WTC11 (cell line): ENCODE data around the gene C3. TPM values are rescaled to one million over a fixed set of nuclear protein-coding genes. Genes with fewer than 3 reads are reported as not detected.
"Not testable (repeated sequence)": the region's sequence is repeated elsewhere in the genome, so short reads cannot be mapped to it uniquely, and the experiment has no call there.

Source experiments
- ATAC-seq: fragments of 200-7000 bp; cut with Tn5 transposase; 2 replicates; pipeline ENCODE4 v1.10.0; 2021; ENCODE audit warnings: mild to moderate bottlenecking, moderate library complexity
- CTCF ChIA-PET: fragments of 300-600 bp; sonication (Branson Sonifier 250); formaldehyde crosslinking; loops from one replicate; lab custom pipeline; 2021; ENCODE audit warnings: antibody characterized with exemption; lab: Charles Lee
- POLR2A ChIA-PET: fragments of 350-600 bp; sonication (Branson Sonifier 250); formaldehyde crosslinking; loops from one replicate; lab custom pipeline; 2021; ENCODE audit warnings: antibody characterized with exemption; lab: Charles Lee
- DNase-seq: peaks from one replicate; pipeline ENCODE4 v3.0.0; 2021; ENCODE audit warnings: low spot score
- H3K27ac Mint-ChIP-seq: 2 replicates; pipeline ENCODE4 v1.8.0; 2021; ENCODE audit warnings: mixed read lengths
- H3K27me3 Mint-ChIP-seq: 2 replicates; pipeline ENCODE4 v1.8.0; 2021; ENCODE audit warnings: low read depth, mild to moderate bottlenecking, moderate library complexity, mixed read lengths
- H3K36me3 Mint-ChIP-seq: 2 replicates; pipeline ENCODE4 v1.8.0; 2021; ENCODE audit warnings: mixed read lengths
- H3K4me1 Mint-ChIP-seq: 2 replicates; pipeline ENCODE4 v1.8.0; 2022; ENCODE audit warnings: mixed read lengths
- H3K4me3 Mint-ChIP-seq: 2 replicates; pipeline ENCODE4 v1.8.0; 2021; ENCODE audit warnings: mild to moderate bottlenecking, moderate library complexity, mixed read lengths
- H3K9me3 Mint-ChIP-seq: 2 replicates; pipeline ENCODE4 v1.8.0; 2021; ENCODE audit warnings: mixed read lengths
- ATF6 ChIP-seq: sonication (generic); formaldehyde crosslinking; IDR thresholded peaks from 2 replicates; pipeline ENCODE4 v1.8.1; 2023; ENCODE audit warnings: mild to moderate bottlenecking, missing genetic modification reagents
- CREB1 ChIP-seq: sonication (generic); formaldehyde crosslinking; IDR thresholded peaks from 2 replicates; pipeline ENCODE4 v1.8.0; 2023; ENCODE audit warnings: mild to moderate bottlenecking, missing genetic modification reagents
- ELF4 ChIP-seq: sonication (generic); formaldehyde crosslinking; IDR thresholded peaks from 2 replicates; pipeline ENCODE4 v1.8.1; 2022; ENCODE audit warnings: low read depth, mild to moderate bottlenecking, moderate library complexity, missing genetic modification reagents
- FOXK1 ChIP-seq: sonication (generic); formaldehyde crosslinking; IDR thresholded peaks from 2 replicates; pipeline ENCODE4 v1.8.0; 2022; ENCODE audit warnings: mild to moderate bottlenecking, moderate library complexity, missing genetic modification reagents
- FOXP1 ChIP-seq: sonication (generic); formaldehyde crosslinking; IDR thresholded peaks from 2 replicates; pipeline ENCODE4 v1.8.0; 2022; ENCODE audit warnings: missing genetic modification reagents, mild to moderate bottlenecking, moderate library complexity, borderline replicate concordance
- MAX ChIP-seq: sonication (generic); formaldehyde crosslinking; IDR thresholded peaks from 2 replicates; pipeline ENCODE4 v1.8.0; 2022; ENCODE audit warnings: mild to moderate bottlenecking, missing genetic modification reagents
- MXD4 ChIP-seq: fragments of 250-450 bp; sonication (Bioruptor Pico); IDR thresholded peaks from 2 replicates; pipeline ENCODE4 v1.8.0; 2021; ENCODE audit warnings: mild to moderate bottlenecking, moderate library complexity, borderline replicate concordance
- NFE2L1 ChIP-seq: sonication (generic); formaldehyde crosslinking; IDR thresholded peaks from 2 replicates; pipeline ENCODE4 v1.8.1; 2023; ENCODE audit warnings: missing genetic modification reagents
- NR3C1 ChIP-seq: sonication (generic); formaldehyde crosslinking; conservative IDR thresholded peaks from 2 replicates; pipeline ENCODE4 v1.8.1; 2023; ENCODE audit warnings: low read depth, mild to moderate bottlenecking, missing genetic modification reagents
- STAT6 ChIP-seq: sonication (generic); formaldehyde crosslinking; conservative IDR thresholded peaks from 2 replicates; pipeline ENCODE4 v1.8.1; 2023; ENCODE audit warnings: mild to moderate bottlenecking, low read depth, missing genetic modification reagents, moderate library complexity
- ZNF121 ChIP-seq: sonication (generic); formaldehyde crosslinking; IDR thresholded peaks from 2 replicates; pipeline ENCODE4 v1.8.0; 2023; ENCODE audit warnings: missing genetic modification reagents
- ZNF219 ChIP-seq: sonication (generic); formaldehyde crosslinking; IDR thresholded peaks from 2 replicates; pipeline ENCODE4 v1.8.0; 2023; ENCODE audit warnings: missing genetic modification reagents, mild to moderate bottlenecking, borderline replicate concordance
- ZNF232 ChIP-seq: sonication (generic); formaldehyde crosslinking; IDR thresholded peaks from 2 replicates; pipeline ENCODE4 v1.8.0; 2022; ENCODE audit warnings: mild to moderate bottlenecking, missing genetic modification reagents
- ZNF263 ChIP-seq: sonication (generic); formaldehyde crosslinking; IDR thresholded peaks from 2 replicates; pipeline ENCODE4 v1.8.1; 2022; ENCODE audit warnings: low read depth, mild to moderate bottlenecking, moderate library complexity, missing genetic modification reagents
- ZNF281 ChIP-seq: sonication (generic); formaldehyde crosslinking; IDR thresholded peaks from 2 replicates; pipeline ENCODE4 v1.8.0; 2023; ENCODE audit warnings: mild to moderate bottlenecking, missing genetic modification reagents
- ZNF512 ChIP-seq: sonication (generic); formaldehyde crosslinking; IDR thresholded peaks from 2 replicates; pipeline ENCODE4 v1.8.1; 2022; ENCODE audit warnings: missing genetic modification reagents, borderline replicate concordance
- ZNF532 ChIP-seq: fragments of 250-450 bp; sonication (Bioruptor Pico); IDR thresholded peaks from 2 replicates; pipeline ENCODE4 v1.9.0; 2021; ENCODE audit warnings: mild to moderate bottlenecking, borderline replicate concordance
- total RNA-seq: library from RNA; stranded (reverse); gene quantifications from 3 replicates; pipeline ENCODE4 v1.2.3, GENCODE V29; 2021

C3 gene
- total RNA-seq, 1 experiment from 2014 or later: 7.0 TPM

GRCh38 chr19:6709549-6709948 is 10.9 kb downstream of the C3 start:
- Mint-ChIP-seq H3K27ac (no peak overlapping the region), H3K4me1 (peaks cover 13% of the 10 kb centered on the region), H3K9me3 (no peaks in the 10 kb centered on the region), H3K27me3 (peaks cover 40% of the 10 kb centered on the region), H3K36me3 (no peaks in the 10 kb centered on the region), H3K4me3 (peak overlapping the region; percentile 31; the same call in 1 of the 2 replicates)
- TF ChIP-seq ATF6 (no peak), FOXP1 (CRISPR knock-in tag) (no peak), ZNF219 (CRISPR knock-in tag) (no peak), ZNF532 (CRISPR knock-in tag) (no peak), NR3C1 (CRISPR knock-in tag) (no peak), MXD4 (CRISPR knock-in tag) (no peak), ELF4 (no peak), ZNF121 (CRISPR knock-in tag) (no peak), STAT6 (no peak)
- CTCF ChIA-PET: interaction anchor here (0.6 to 0.7 kb wide), 3 partner anchors 60 to 193 kb away, joined by 3 to 5 read pairs (median 3); no protein-coding TSS in a partner anchor
- POLR2A ChIA-PET: no interaction called here
- DNase-seq: no peak
- no peak for ATAC-seq

- Mint-ChIP-seq H3K27me3 (peaks cover 40% of the 10 kb centered on the region), H3K4me1 (peaks cover 13% of the 10 kb centered on the region)
- ATAC-seq, POLR2A ChIA-PET, H3K27ac Mint-ChIP-seq, DNase-seq, H3K36me3 Mint-ChIP-seq, H3K9me3 Mint-ChIP-seq, H3K4me3 Mint-ChIP-seq: not testable (repeated sequence)
- CTCF ChIA-PET: interaction anchor here (0.7 kb wide), 2 partner anchors 155 to 192 kb away, joined by 3 read pairs; no protein-coding TSS in a partner anchor
Observed at GRCh38 chr19:6708913-6709312, 11.5 kb downstream of the C3 start.

- Mint-ChIP-seq H3K9me3 (no peaks in the 10 kb centered on the region), H3K4me1 (peaks cover 13% of the 10 kb centered on the region)
- CTCF ChIA-PET: no interaction called here
- TF ChIP-seq NFE2L1: no peak
- no peak for TF ChIP-seq ZNF512 (CRISPR knock-in tag)
- no peak for TF ChIP-seq FOXK1 (CRISPR knock-in tag)
- TF ChIP-seq ZNF232 (CRISPR knock-in tag): no peak
- TF ChIP-seq ZNF263 (CRISPR knock-in tag): no peak
- TF ChIP-seq MAX: no peak
- TF ChIP-seq ZNF281: no peak
- TF ChIP-seq CREB1 (CRISPR knock-in tag): no peak
Observed at GRCh38 chr19:6708346-6708745, 12.1 kb downstream of the C3 start.

More at GRCh38 chr19:6708346-6708745, 12.1 kb downstream of the C3 start:
- Mint-ChIP-seq H3K4me3 (no peak overlapping the region), H3K27me3 (peaks cover 40% of the 10 kb centered on the region), H3K27ac (no peak overlapping the region), H3K36me3 (no peaks in the 10 kb centered on the region)
- DNase-seq: no peak
- POLR2A ChIA-PET: no interaction called here
- ATAC-seq: no peak
